DND-41 (cell line): Measurements from ENCODE around the gene NUP214.

Source experiments
- ATAC-seq: fragments of 200-7000 bp; cut with Tn5 transposase; 3 replicates; pipeline ENCODE4 v1.9.1; 2021; ENCODE audit warnings: low read depth; ENCODE audit not compliant: insufficient read depth
- DNase-seq: peaks from one replicate; pipeline ENCODE4 v3.0.0-alpha.2; 2020
- H2AFZ ChIP-seq: 2 replicates; pipeline ENCODE4 v1.6.0; 2012; ENCODE audit warnings: low read depth, low read length
- H3K27ac ChIP-seq: 2 replicates; pipeline ENCODE4 v1.5.1; 2012; ENCODE audit warnings: low read length, inconsistent platforms
- H3K27me3 ChIP-seq: fragments of 200-600 bp; sonication (generic); 2 replicates; pipeline ENCODE4 v1.6.0; 2012; ENCODE audit warnings: low read length, mild to moderate bottlenecking, inconsistent platforms; ENCODE audit not compliant: insufficient read depth, poor library complexity
- H3K36me3 ChIP-seq: 2 replicates; pipeline ENCODE4 v1.5.1; 2012; ENCODE audit warnings: low read length, inconsistent platforms; ENCODE audit not compliant: insufficient read depth
- H3K4me1 ChIP-seq: 2 replicates; pipeline ENCODE4 v1.5.1; 2012; ENCODE audit warnings: mild to moderate bottlenecking, low read length; ENCODE audit not compliant: insufficient read depth
- H3K4me2 ChIP-seq: 2 replicates; pipeline ENCODE4 v1.6.0; 2012; ENCODE audit warnings: mild to moderate bottlenecking, moderate library complexity, low read length, inconsistent platforms; ENCODE audit not compliant: insufficient read depth
- H3K4me3 ChIP-seq, 2 experiments: fragments of 200-600 bp in 1 of 2; shearing (Covaris generic) in 1 of 2; 2 replicates each; pipeline ENCODE4 v1.5.1; 2012 to 2016; ENCODE audit warnings: inconsistent platforms in 2 of 2, low read length in 2 of 2, mild to moderate bottlenecking in 2 of 2, low read depth in 1 of 2, moderate library complexity in 1 of 2
- H3K79me2 ChIP-seq: 2 replicates; pipeline ENCODE4 v1.6.0; 2012; ENCODE audit warnings: low read length, inconsistent platforms; ENCODE audit not compliant: insufficient read depth
- H3K9ac ChIP-seq: 2 replicates; pipeline ENCODE4 v1.6.0; 2012; ENCODE audit warnings: low read depth, mild to moderate bottlenecking, inconsistent platforms, low read length, moderate library complexity
- H3K9me3 ChIP-seq: 2 replicates; pipeline ENCODE4 v1.5.1; 2012; ENCODE audit warnings: low read length, moderate library complexity, mild to moderate bottlenecking, inconsistent platforms; ENCODE audit not compliant: insufficient read depth, severe bottlenecking
- H4K20me1 ChIP-seq: 2 replicates; pipeline ENCODE4 v1.6.0; 2012; ENCODE audit warnings: low read length; ENCODE audit not compliant: insufficient read depth
- EZH2 ChIP-seq: IDR thresholded peaks from 3 replicates; pipeline ENCODE4 v1.6.1; 2012; ENCODE audit warnings: borderline replicate concordance, low read depth, mild to moderate bottlenecking, moderate library complexity, low read length, inconsistent platforms; ENCODE audit not compliant: severe bottlenecking
- TF ChIP-seq, protein P1 (sequence below): IDR thresholded peaks from 2 replicates; pipeline ENCODE4 v1.5.1; 2012; ENCODE audit warnings: borderline replicate concordance, low read length, moderate library complexity, mild to moderate bottlenecking; ENCODE audit not compliant: poor library complexity, severe bottlenecking; ENCODE audit errors: extremely low read depth

The NUP214 gene

DNA sequence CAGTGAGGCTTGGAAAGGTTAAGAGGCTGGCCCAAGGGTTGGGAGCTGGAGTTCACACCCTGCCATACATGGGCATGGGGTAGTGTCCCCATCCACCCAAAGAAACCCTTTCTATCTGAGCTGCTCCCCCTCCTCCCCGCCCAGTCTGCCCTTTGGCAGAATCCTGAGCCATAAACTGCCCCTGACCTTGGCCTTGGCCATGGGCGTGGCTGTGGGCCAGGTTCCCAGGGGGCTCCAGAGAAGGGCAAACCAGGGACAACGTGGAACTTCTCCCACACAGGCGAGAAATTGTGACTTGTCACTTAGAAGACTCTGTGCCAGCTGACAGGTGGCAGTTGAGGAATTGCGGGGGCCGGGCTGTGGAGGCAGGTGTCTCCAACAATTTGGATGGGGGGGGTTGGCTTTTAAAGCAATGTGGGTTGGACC lies 146.1 kb downstream of the NUP214 start:
- ATAC-seq (no peak), DNase-seq (peak; percentile 65)
- H3K4me2 ChIP-seq: peak overlapping the region; percentile 86
- H3K4me3 ChIP-seq: peak overlapping the region in 1 of 2 experiments; percentile 54; a peak in 2 of 4 replicates
- no peak for TF ChIP-seq EZH2
- TF ChIP-seq, protein P1, sequence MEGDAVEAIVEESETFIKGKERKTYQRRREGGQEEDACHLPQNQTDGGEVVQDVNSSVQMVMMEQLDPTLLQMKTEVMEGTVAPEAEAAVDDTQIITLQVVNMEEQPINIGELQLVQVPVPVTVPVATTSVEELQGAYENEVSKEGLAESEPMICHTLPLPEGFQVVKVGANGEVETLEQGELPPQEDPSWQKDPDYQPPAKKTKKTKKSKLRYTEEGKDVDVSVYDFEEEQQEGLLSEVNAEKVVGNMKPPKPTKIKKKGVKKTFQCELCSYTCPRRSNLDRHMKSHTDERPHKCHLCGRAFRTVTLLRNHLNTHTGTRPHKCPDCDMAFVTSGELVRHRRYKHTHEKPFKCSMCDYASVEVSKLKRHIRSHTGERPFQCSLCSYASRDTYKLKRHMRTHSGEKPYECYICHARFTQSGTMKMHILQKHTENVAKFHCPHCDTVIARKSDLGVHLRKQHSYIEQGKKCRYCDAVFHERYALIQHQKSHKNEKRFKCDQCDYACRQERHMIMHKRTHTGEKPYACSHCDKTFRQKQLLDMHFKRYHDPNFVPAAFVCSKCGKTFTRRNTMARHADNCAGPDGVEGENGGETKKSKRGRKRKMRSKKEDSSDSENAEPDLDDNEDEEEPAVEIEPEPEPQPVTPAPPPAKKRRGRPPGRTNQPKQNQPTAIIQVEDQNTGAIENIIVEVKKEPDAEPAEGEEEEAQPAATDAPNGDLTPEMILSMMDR: no peak
- H3K79me2 ChIP-seq: peaks cover 98% of the 10 kb centered on the region
- peak overlapping the region; percentile 94 for H3K27ac ChIP-seq
- peaks cover 46% of the 10 kb centered on the region for H3K36me3 ChIP-seq
- no peaks in the 10 kb centered on the region for H3K27me3 ChIP-seq
- no peaks in the 10 kb centered on the region for H3K9me3 ChIP-seq
- peaks cover 77% of the 10 kb centered on the region for H3K4me1 ChIP-seq
- no peak overlapping the region for H2AFZ ChIP-seq
- H4K20me1 ChIP-seq: peaks cover 15% of the 10 kb centered on the region; the same call in 1 of the 2 replicates
- peak overlapping the region; percentile 80 for H3K9ac ChIP-seq

DNA sequence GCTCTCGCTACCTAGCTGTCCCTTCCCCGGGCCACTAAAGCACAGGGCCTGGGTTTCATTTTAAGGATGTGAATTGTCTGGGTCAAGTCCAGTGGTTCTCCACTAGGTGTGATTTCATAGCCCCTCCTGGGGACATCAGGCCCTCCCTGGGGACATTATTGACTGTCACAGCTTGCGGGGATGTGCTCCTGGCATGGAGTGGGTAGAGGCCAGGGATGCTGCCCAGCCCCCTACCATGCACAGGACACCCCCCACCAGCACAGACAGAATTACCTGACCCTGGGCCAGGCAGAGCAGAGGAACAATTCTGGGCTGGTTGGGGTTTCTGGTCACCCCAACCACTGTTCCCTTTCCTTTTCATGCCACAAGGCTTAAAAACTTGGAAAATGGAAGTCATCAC lies 146.8 kb downstream of the NUP214 start:
- H3K27me3 ChIP-seq: no peaks in the 10 kb centered on the region
- no peaks in the 10 kb centered on the region for H3K9me3 ChIP-seq
- H4K20me1 ChIP-seq: peaks cover 8% of the 10 kb centered on the region; the same call in 1 of the 2 replicates
- DNase-seq (no peak), ATAC-seq (no peak)
- H3K79me2 ChIP-seq: peaks cover 98% of the 10 kb centered on the region
- peak overlapping the region; percentile 80 for H3K9ac ChIP-seq
- peak overlapping the region in 1 of 2 experiments; percentile 86; a peak in 2 of 4 replicates for H3K4me3 ChIP-seq
- H3K36me3 ChIP-seq: peaks cover 39% of the 10 kb centered on the region
- H2AFZ ChIP-seq: no peak overlapping the region
- peak overlapping the region; percentile 86 for H3K4me2 ChIP-seq
- TF ChIP-seq, protein P1: no peak
- TF ChIP-seq EZH2: no peak
- H3K27ac ChIP-seq: peak overlapping the region; percentile 94
- peaks cover 70% of the 10 kb centered on the region for H3K4me1 ChIP-seq

DNA sequence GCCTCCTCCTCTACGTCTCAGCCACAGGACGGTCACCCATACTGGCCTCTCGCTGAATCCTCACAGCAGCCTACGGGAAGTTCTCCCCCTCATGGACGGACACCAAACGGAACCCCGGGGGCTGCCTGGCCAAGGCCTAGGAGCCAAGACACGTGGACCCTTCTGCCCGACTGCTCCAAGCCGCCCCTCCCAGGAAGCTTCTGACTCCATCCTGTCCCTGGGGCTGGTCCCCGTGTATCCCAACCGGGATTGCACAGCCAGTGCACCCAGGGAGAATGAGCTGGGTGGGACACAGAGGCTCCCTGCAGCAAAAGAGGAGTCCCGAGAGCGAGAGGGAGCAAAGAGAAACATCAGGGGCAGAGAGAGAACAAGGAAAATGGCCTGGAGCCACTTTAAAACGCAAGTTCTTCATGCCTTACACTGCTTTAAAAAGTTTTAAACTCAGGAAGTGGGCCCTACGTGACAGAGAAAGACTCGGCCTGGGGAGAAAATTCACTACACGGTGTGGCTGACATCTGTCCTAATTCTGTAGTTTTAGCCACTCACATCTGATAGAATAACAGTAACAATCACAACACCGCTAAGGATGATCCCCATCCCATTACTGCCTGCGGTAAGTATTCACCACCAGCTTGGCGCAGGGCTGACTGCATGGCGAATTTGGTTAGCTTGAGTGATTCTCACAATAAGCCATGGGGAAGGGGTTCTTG lies 147.9 kb downstream of the NUP214 start:
- no peaks in the 10 kb centered on the region for H3K9me3 ChIP-seq
- peaks cover 37% of the 10 kb centered on the region for H3K36me3 ChIP-seq
- peaks cover 90% of the 10 kb centered on the region for H3K79me2 ChIP-seq
- peak overlapping the region; percentile 86 for H3K4me2 ChIP-seq
- H2AFZ ChIP-seq: peak overlapping the region; percentile 13; the same call in 1 of the 2 replicates
- DNase-seq: peak; percentile 39
- H3K27ac ChIP-seq: peak overlapping the region; percentile 84
- peak overlapping the region; percentile 80 for H3K9ac ChIP-seq
- peaks cover 5% of the 10 kb centered on the region; the same call in 1 of the 2 replicates for H4K20me1 ChIP-seq
- no peak for ATAC-seq
- H3K4me3 ChIP-seq: peak overlapping the region; percentile 84 to 86; a peak in 3 of 4 replicates
- TF ChIP-seq EZH2: no peak
- TF ChIP-seq, protein P1: no peak
- peaks cover 64% of the 10 kb centered on the region for H3K4me1 ChIP-seq
- no peaks in the 10 kb centered on the region for H3K27me3 ChIP-seq
